Muscle of back (tissue), 11 donors: Measurements from ENCODE around the gene IL1F10. TPM values are rescaled to one million over a fixed set of nuclear protein-coding genes. Genes with fewer than 3 reads are reported as not detected.
"Not testable (repeated sequence)": the region's sequence is repeated elsewhere in the genome, so short reads cannot be mapped to it uniquely, and the experiment has no call there.

Experiments used
- DNase-seq, 3 donors: peaks; one replicate each; pipeline versions ENCODE4 v3.0.0 to v3.0.0-alpha.2; 2013
- polyA plus RNA-seq, 10 donors: library from polyadenylated mRNA; unstranded; fragments of 120-200 nt; gene quantifications; one replicate each; pipeline ENCODE4 v1.2.1, GENCODE V29; 2013; ENCODE audit not compliant: insufficient read length in 10 of 10

The IL1F10 gene
- polyA plus RNA-seq, 10 donors, result not detected

DNA sequence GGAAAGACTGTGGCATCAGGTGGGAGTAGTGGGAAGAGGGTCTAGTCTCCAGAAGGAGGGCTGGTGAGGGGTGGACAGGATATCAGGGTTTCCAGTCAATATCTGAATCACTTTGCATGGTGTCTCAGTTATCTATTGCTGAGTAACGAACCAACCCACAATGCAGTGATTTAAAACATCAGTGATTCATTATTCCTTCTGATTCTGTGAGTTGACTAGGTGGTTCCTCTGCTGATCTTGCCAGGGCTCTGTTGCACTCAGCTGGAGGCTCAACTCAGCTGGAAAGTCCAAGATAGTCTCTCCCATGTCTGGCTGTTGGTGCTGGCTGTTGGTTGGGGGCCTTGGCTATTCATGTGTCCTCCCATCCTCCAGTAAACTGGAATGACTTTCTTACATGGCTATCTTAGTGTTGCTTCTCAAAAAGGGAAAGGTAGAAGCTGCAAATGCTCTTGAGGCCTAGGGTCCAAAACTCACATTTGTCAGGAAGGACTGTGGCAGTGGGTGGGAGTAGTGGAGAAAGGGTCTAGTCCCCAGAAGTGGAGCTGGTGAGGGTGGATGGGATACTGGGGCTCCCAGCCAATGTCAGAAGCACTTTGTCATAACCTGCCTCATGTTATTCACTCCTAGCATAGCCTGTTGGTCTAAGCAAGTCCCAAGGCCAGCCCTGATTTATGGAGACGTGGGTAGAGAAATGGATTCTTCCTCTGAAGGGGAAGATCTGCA lies 13.9 kb downstream of the IL1F10 start:
- DNase-seq, result no peak

DNA sequence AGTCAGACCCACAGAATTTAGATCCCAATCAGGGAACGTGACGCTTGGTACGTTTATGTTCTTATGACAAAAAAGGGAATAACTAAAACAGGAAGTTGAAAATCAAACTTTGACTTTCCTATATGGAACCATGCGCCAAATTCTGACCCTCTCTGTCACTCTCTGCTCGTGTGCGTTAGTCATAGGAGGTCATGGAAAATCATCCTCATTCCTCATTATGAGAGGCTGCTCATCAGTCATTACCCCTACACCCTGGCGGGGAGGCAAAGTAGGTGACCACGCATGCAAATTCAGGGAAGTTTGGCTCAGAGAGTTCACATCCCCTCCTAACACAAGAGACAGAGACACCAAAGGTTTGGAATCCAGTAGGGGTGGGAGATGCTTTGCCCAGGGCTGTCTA lies 15.5 kb downstream of the IL1F10 start:
- no peak for DNase-seq

DNA sequence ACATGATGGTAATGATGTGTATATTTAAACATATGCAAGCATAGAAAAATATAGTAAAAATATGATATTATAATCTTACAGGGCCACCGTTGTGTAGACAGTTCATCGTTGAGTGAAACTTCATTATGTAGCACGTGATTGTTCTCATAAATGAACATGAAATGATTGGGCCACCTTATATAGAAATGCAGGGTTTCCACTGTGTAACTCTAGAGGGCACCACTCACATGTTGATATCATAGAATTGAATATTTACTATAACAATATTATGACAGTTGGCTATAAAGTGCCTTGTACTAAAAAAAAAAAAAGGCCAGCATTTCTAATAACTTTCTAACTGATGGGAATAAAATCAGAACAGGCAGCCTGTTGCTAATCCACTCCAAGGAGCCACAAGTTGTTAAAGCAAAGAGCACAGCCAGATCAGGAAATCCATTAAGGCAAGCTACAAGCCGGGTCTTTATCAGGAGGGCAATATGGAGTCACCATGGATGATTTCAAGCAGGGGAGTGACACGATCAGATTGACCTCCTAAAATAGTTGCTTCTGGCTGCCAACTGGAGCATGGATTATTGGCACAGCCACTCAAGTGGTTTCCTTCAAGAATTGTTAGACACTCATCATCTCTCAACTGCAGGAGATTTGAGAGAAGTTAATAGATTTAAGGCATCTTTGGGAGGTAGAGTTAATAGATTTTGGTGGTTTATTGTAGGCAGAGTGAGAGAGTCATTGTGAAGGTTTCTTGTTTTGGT lies 16.7 kb downstream of the IL1F10 start:
- DNase-seq, result no peak

- no peak for DNase-seq
Measured at GRCh38 chr2:113085542-113085941, 17.8 kb downstream of the IL1F10 start.

DNA sequence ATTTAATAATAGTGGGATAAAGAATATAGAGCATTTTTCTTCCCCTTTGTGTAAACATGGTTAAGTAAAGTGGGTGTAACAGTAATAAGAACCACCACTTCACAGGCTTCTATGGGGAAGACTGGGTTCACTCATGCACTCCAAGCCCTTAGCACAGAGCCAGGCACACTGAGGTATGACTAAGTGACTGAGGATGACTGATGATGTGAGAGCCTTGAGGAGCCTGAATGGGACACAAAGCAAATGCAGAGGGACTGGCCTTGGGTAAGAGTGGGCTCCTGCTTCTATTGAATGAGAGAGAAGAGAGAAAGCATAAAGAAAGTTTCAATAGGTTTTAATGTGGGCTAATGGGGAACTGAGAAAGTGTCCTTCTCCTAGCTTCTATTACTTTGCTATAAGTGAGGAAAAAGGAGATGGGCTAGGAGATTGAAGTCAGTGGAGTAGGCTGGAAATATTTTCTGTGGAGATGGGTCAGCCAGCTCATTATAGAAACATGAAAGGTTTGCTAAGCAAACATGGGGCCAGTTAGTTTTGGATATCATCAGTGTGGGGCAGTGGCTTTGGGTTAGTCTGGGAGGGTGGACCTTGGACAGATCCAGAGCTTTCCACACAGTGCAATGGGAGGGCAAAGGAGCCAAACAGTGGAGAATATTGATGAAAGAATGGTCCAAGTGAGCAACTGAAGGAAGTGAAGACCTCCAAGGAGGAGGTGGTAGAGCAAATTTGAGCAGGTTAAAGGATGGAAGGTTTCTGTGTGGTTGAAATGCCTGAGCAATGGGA lies 20.6 kb downstream of the IL1F10 start:
- DNase-seq, result no peak

- no peak for DNase-seq
Measured at GRCh38 chr2:113089916-113090315, 22.1 kb downstream of the IL1F10 start.

DNA sequence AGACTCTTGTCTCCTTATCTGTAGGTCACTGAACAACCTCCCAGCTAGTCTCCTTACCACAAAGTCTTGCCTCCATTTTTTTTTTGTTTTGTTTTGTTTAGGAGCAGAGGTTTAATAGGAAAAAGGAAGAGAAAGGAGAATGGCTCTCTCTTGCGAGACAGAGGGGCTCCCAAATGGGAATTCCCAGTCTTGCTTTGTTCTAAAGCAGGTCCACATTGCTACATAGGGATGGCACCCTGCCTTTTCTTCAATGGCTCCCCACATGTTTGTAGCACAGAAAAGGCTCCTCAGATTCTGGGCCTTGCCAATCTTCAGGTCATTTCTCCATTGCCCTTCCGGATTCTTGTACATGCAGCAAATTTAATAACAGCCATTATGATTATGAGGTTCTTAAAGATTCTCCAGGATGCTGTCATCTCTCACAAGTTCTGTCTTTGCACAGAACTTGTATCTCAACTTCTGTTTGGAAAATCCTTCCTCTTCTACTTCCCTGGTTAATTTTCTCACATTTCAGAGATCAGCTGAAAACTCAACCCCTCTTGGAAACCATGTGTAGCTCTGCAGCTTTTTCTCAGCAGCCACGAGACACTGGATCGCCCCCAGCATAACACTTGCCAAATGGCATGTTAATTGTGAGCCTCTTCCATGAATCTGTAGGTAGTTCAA lies 23.6 kb downstream of the IL1F10 start:
- DNase-seq, result no peak

DNA sequence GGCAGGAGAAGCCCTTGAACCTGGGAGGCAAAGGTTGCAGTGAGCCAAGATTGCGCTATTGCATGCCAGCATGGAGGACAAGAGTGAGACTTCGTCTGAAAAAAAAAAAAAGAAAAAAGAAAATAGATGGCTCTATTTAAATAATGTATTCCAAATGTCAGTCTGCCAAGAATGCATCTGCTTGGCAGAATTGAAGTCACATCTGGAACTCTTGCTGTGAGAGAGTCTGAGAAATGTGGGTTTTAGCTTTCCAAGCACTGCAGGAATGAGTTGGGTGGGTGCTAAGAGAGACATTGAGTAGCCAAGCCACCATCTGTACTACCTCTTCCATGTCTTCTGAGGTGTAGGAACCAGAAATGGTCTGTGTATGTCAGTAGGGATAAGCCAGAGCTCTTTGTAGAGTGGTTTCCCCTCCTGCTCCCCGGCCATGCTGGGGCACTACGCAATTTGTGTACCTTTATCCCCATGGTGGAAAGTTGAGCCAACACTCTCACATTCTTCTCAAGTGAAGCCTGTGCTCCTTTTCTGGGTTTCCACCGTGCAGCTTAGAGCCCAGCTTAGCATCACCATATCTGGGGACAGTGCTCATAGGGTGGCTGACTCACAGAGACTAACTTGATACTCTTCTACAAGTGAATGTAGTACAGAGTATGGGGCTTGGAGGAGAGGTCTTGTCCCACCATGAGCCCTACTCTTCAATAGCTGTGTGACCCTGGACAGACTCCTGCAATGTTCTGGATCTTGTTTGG lies 25.3 kb downstream of the IL1F10 start:
- DNase-seq, result peak in 1 of 3 donors; percentile 42

GRCh38 chr2:113093613-113093977 lies 25.8 kb downstream of the IL1F10 start:
- DNase-seq, result no peak

DNA sequence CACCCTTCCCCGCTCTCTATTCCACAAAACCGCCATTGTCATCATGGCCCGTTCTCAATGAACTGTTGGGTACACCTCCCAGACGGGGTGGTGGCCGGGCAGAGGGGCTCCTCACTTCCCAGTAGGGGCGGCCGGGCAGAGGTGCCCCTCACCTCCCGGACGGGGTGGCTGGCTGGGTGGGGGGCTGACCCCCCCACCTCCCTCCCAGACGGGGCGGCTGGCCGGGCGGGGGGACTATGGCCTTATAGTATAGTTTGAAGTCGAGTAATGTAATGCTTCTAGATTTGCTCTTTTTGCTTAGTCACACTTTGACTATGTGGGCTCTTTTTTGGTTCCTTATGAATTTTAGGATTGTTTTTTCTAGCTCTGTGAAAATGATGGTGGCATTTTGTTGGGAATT lies 28.5 kb downstream of the IL1F10 start:
- DNase-seq, result not testable (repeated sequence)

DNA sequence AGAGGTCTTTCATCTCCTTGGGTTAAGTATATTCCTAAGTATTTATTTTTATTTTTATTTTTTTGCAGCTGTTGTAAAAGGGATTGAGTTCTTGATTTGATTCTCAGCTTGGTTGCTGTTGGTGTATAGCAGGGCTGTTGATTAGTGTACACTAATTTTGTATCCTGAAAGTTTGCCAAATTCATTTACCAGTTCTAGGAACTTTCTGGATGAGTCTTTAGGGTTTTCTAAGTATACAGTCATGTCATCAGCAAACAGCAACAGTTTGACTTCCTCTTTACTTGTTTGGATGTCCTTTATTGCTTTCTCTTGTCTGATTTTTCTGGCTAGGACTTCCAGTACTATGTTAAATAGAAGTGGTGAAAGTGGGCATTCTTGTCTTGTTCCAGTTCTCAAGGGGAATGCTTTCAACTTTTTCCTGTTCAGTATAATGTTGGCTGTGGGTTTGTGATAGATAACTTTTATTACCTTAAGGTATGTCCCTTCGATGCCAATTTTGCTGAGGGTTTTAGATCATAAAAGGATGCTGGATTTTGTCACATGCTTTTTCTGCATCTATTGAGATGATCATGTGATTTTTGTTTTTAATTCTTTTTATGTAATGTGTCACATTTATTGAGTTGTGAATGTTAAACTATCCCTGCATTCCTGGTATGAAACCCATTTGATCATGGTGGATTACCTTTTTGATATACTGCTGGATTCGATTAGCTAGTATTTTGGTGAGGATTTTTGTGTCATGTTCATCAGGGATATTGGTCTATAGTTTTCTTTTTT lies 29.3 kb downstream of the IL1F10 start:
- not testable (repeated sequence) for DNase-seq

GRCh38 chr2:113098041-113098440 lies 30.3 kb downstream of the IL1F10 start:
- no peak for DNase-seq

DNA sequence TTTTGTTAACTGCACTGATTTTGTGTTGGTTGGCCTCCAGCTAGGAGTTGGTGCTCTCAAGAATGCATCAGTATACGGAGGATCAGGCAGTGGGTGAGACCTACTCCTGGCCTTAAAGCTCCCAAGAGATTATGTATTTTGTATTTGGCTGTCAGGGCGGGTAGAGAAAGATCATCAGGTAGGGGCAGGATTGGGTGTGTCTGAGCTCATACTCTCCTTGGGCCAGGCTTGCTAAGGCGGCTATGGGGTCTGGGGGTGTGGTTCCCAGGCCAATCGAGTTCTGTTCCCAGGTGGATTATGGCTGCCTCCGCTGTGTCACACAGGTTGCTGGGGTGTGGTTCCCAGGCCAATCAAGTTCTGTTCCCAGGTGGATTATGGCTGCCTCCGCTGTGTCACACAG lies 30.8 kb downstream of the IL1F10 start:
- no peak for DNase-seq

DNA sequence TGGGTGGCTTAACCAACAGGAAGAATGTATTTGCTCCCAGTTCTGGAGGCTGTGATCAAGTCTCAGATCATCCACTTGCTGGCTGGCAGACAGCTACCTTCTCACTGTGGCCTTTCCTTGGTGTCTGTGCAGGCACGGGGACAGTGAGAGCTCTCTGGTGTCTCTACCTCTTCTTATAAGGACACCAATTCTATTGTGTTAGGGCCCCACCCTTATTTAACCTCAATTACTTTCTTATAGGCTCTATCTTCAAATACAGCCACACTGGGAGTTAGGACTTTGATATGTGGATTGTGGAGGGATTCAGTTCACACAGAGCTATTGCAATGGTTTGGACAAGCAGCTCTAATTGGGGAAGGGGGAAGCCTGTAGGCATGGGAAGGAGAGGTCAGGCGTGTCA lies 34.4 kb downstream of the IL1F10 start:
- no peak for DNase-seq

- DNase-seq, result no peak
Measured at GRCh38 chr2:113103277-113103676, 35.5 kb downstream of the IL1F10 start.

DNA sequence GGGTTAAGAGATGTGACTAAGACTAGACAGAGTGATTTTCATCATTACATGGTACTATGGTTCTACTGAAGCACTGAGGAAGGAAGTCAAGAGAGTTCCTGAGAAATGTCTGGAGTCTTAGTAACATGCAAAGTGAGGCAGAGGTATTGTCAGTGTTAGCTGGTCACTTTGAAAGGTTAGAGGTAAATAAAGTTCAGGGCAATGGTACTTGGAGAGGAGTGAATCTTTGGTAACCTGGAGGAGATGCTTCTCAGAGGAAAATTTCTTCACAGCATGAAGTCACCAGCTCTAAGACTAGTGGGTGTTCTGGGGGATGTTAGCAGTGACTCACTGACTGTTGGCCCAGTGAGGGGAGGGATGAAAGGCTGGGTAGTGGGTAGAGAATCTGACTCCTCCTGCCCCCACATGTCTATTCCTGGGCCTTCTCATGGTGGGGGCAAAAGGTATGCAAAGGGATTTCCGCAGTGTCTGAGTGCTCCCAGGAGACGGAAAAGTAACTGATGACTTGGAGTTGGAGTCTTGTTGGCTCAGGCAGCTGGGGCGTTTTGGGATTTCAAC lies 36.4 kb downstream of the IL1F10 start:
- DNase-seq, result no peak

GRCh38 chr2:113105047-113105785 lies 37.4 kb downstream of the IL1F10 start:
- DNase-seq, result peak in 1 of 3 donors; percentile 33

- no peak for DNase-seq
Measured at GRCh38 chr2:113111121-113111520, 43.4 kb downstream of the IL1F10 start.

- DNase-seq, result no peak
Measured at GRCh38 chr2:113111823-113112287, 44.1 kb downstream of the IL1F10 start.
